Measurements from ENCODE around the gene GOLGA1.

DNA sequence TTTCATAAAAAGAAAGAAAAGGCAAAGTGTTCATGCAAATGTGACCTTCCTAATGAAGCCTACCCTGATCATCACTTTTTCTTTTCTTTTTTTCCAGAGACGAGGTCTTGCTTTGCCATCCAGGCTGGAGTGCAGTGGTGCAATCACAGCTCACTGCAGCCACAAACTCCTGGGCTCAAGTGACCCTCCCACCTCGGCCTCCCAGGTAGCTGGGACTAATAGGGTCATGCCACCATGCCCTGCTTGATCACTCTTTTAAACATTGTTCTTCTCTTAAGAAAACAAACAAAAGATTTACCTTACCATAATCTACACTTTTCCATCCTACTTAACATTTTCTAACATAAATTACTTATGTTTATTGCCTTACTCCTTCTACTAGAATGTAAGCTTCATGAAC, 8.5 kb upstream of the GOLGA1 start:
- no peak for TF ChIP-seq POLR2AphosphoS5 (IDR thresholded peaks at IDR 0.05)
- TF ChIP-seq, protein P1, sequence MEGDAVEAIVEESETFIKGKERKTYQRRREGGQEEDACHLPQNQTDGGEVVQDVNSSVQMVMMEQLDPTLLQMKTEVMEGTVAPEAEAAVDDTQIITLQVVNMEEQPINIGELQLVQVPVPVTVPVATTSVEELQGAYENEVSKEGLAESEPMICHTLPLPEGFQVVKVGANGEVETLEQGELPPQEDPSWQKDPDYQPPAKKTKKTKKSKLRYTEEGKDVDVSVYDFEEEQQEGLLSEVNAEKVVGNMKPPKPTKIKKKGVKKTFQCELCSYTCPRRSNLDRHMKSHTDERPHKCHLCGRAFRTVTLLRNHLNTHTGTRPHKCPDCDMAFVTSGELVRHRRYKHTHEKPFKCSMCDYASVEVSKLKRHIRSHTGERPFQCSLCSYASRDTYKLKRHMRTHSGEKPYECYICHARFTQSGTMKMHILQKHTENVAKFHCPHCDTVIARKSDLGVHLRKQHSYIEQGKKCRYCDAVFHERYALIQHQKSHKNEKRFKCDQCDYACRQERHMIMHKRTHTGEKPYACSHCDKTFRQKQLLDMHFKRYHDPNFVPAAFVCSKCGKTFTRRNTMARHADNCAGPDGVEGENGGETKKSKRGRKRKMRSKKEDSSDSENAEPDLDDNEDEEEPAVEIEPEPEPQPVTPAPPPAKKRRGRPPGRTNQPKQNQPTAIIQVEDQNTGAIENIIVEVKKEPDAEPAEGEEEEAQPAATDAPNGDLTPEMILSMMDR (IDR thresholded peaks at IDR 0.05), result no peak

Data from upper lobe of left lung (tissue), 4 donors.